ENCODE measurements around the gene PHTF2. TPM values are rescaled to one million over a fixed set of nuclear protein-coding genes. Genes with fewer than 3 reads are reported as not detected.

Gene PHTF2
- total and polyA plus RNA-seq, 10 of the 15 experiments (the other 5 are each of a cell fraction or from before 2014, with no cell fraction given) = 12.9 to 41.8 (median 27.0) TPM

GRCh38 chr7:77786741-77787140, 11.8 kb upstream of the PHTF2 start:
- ChIA-PET RAD21 (ENCODE audit: unreplicated experiment) (no interaction called here), CTCF (no interaction called here), POLR2A (no interaction called here), SMC1A (ENCODE audit: uncharacterized antibody, unreplicated experiment) (interaction anchor here (1.3 kb wide), 1 partner anchor 135 kb away, joined by 4 read pairs; no protein-coding TSS in a partner anchor)
- no peaks in the 10 kb centered on the region for H3K79me2 ChIP-seq (ENCODE audit: control insufficient read depth, insufficient read depth, low read length)
- no peak for DNase-seq (ENCODE audit: low read depth, low spot score)
- in situ Hi-C loops (cut with MboI) = no loop called here
- intact Hi-C loops (cut with micrococcal nuclease; ENCODE audit: unreplicated experiment) = no loop called here
- H3K4me2 ChIP-seq (ENCODE audit: control insufficient read depth, insufficient read depth) = no peak overlapping the region
- peaks cover 9% of the 10 kb centered on the region for H3K9me3 ChIP-seq (replicated peaks; ENCODE audit: control insufficient read depth, insufficient read depth, low read length)
- no peak for FAIRE-seq
- no TSS peak for BruUV-seq (replicated peaks)
- TF ChIP-seq HDGF (IDR thresholded peaks at IDR 0.05) = no peak
- H3K4me1 ChIP-seq (ENCODE audit: control insufficient read depth, insufficient read depth, low read length) = no peaks in the 10 kb centered on the region
- no peak overlapping the region for H3K4me3 ChIP-seq
- no peaks in the 10 kb centered on the region for H3K27me3 ChIP-seq (replicated peaks in 1 of 2; ENCODE audit: control insufficient read depth in 2 of 2, insufficient read depth in 2 of 2, low read length in 1 of 2)
- no peak overlapping the region for H3K9ac ChIP-seq (ENCODE audit: control insufficient read depth, insufficient read depth, low read length)
- no peaks in the 10 kb centered on the region for H4K20me1 ChIP-seq (ENCODE audit: control insufficient read depth, insufficient read depth)
- H3K27ac ChIP-seq (ENCODE audit: control insufficient read depth, insufficient read depth) = no peak overlapping the region
- H3K36me3 ChIP-seq (ENCODE audit: control insufficient read depth in 2 of 2, insufficient read depth in 2 of 2, low read length in 1 of 2) = peaks cover 0 to 8% of the 10 kb centered on the region in 2 experiments; a peak in 2 of 4 replicates
- no peak overlapping the region for H2AFZ ChIP-seq (ENCODE audit: control insufficient read depth, low read depth, low read length)
- no peak for ATAC-seq

- DNase-seq (ENCODE audit: low read depth, low spot score) (no peak), ATAC-seq (peak; percentile 60), FAIRE-seq (no peak)
- WGBS (ENCODE audit: insufficient coverage, insufficient replicate concordance, low lambda C conversion rate, missing lambda C conversion rate) = 12% methylated on average over 2 of the region's 2 CpGs
- H3K9ac ChIP-seq (ENCODE audit: control insufficient read depth, insufficient read depth, low read length) = no peak overlapping the region
- ChIA-PET CTCF (interaction anchor here (1.5 kb wide), 1 partner anchor 9 kb away, joined by 4 read pairs; no protein-coding TSS in a partner anchor), POLR2A (interaction anchor here (0.6 kb wide), 2 partner anchors 182 to 253 kb away, joined by 3 to 4 read pairs; no protein-coding TSS in a partner anchor), RAD21 (ENCODE audit: unreplicated experiment) (interaction anchor here (1.3 kb wide), 1 partner anchor 119 kb away, joined by 4 read pairs; no protein-coding TSS in a partner anchor), SMC1A (ENCODE audit: uncharacterized antibody, unreplicated experiment) (interaction anchor here (0.6 to 1.0 kb wide), 3 partner anchors 9 to 86 kb away, joined by 3 to 4 read pairs (median 3); no protein-coding TSS in a partner anchor)
- peaks cover 0 to 5% of the 10 kb centered on the region in 2 experiments; a peak in 1 of 4 replicates for H3K36me3 ChIP-seq (ENCODE audit: control insufficient read depth in 2 of 2, insufficient read depth in 2 of 2, low read length in 1 of 2)
- peaks cover 9% of the 10 kb centered on the region for H3K9me3 ChIP-seq (replicated peaks; ENCODE audit: control insufficient read depth, insufficient read depth, low read length)
- intact Hi-C loops (cut with micrococcal nuclease; ENCODE audit: unreplicated experiment) = no loop called here
- H3K27ac ChIP-seq (ENCODE audit: control insufficient read depth, insufficient read depth) = no peak overlapping the region
- no TSS peak for BruUV-seq (replicated peaks)
- H4K20me1 ChIP-seq (ENCODE audit: control insufficient read depth, insufficient read depth) = no peaks in the 10 kb centered on the region
- no peaks in the 10 kb centered on the region for H3K27me3 ChIP-seq (replicated peaks in 1 of 2; ENCODE audit: control insufficient read depth in 2 of 2, insufficient read depth in 2 of 2, low read length in 1 of 2)
- H3K4me1 ChIP-seq (ENCODE audit: control insufficient read depth, insufficient read depth, low read length) = no peaks in the 10 kb centered on the region
- H3K4me2 ChIP-seq (ENCODE audit: control insufficient read depth, insufficient read depth) = no peak overlapping the region
- H3K79me2 ChIP-seq (ENCODE audit: control insufficient read depth, insufficient read depth, low read length) = no peaks in the 10 kb centered on the region
- no peak overlapping the region for H2AFZ ChIP-seq (ENCODE audit: control insufficient read depth, low read depth, low read length)
- H3K4me3 ChIP-seq = no peak overlapping the region
- in situ Hi-C loops (cut with MboI) = no loop called here
- TF ChIP-seq ZNF384 (IDR thresholded peaks at IDR 0.05; ENCODE audit: borderline replicate concordance, low read depth, low read length) (no peak), RCOR1 (conservative IDR thresholded peaks at IDR 0.05; ENCODE audit: low read depth, low read length) (no peak), POLR2AphosphoS2 (IDR thresholded peaks at IDR 0.05; ENCODE audit: low read depth, low read length) (no peak), IRF5 (IDR thresholded peaks at IDR 0.05; ENCODE audit: borderline replicate concordance) (no peak), ZSCAN29 (IDR thresholded peaks at IDR 0.05) (no peak), DPF2 (IDR thresholded peaks at IDR 0.05) (no peak), BHLHE40 (IDR thresholded peaks at IDR 0.05; ENCODE audit: borderline replicate concordance in 1 of 2, low read depth in 2 of 2, low read length in 1 of 2) (no peak), NFYB (IDR thresholded peaks at IDR 0.05; ENCODE audit: insufficient read depth, low read depth, low read length) (no peak), REST (IDR thresholded peaks at IDR 0.05; ENCODE audit: low read depth, low read length) (no peak), KDM1A (IDR thresholded peaks at IDR 0.05; ENCODE audit: borderline replicate concordance) (no peak), FOS (IDR thresholded peaks at IDR 0.05; ENCODE audit: borderline replicate concordance, extremely low read depth, insufficient read length) (no peak), NR2F1 (conservative IDR thresholded peaks at IDR 0.05) (no peak)
Observed at GRCh38 chr7:77788327-77788902, 10.2 kb upstream of the PHTF2 start.
